BLaER1 (cell line): Measurements from ENCODE around the gene UBASH3A.
"Not testable (repeated sequence)": the region's sequence is repeated elsewhere in the genome, so short reads cannot be mapped to it uniquely, and the experiment has no call there.

Source experiments
- H3K27ac ChIP-seq: shearing (Covaris generic); formaldehyde crosslinking; 2 replicates; pipeline ENCODE4 v1.8.1; 2022
- H3K27me3 ChIP-seq: shearing (Covaris generic); formaldehyde crosslinking; 2 replicates; pipeline ENCODE4 v1.8.1; 2022
- H3K36me3 ChIP-seq: shearing (Covaris generic); formaldehyde crosslinking; 2 replicates; pipeline ENCODE4 v1.8.1; 2022
- H3K4me1 ChIP-seq: shearing (Covaris generic); formaldehyde crosslinking; 2 replicates; pipeline ENCODE4 v1.8.1; 2022
- H3K4me2 ChIP-seq: shearing (Covaris generic); formaldehyde crosslinking; 2 replicates; pipeline ENCODE4 v1.8.1; 2022
- H3K4me3 ChIP-seq: shearing (Covaris generic); formaldehyde crosslinking; 2 replicates; pipeline ENCODE4 v1.8.1; 2022
- H3K9ac ChIP-seq: shearing (Covaris generic); formaldehyde crosslinking; 2 replicates; pipeline ENCODE4 v1.8.1; 2022
- H3K9me3 ChIP-seq: shearing (Covaris generic); formaldehyde crosslinking; 2 replicates; pipeline ENCODE4 v1.8.1; 2022
- H4K20me1 ChIP-seq: shearing (Covaris generic); formaldehyde crosslinking; 2 replicates; pipeline ENCODE4 v1.8.1; 2022
- Cebpa-rat ChIP-seq: shearing (Covaris generic); IDR thresholded peaks from 2 replicates; pipeline ENCODE4 v1.8.1; 2022

Gene UBASH3A

DNA sequence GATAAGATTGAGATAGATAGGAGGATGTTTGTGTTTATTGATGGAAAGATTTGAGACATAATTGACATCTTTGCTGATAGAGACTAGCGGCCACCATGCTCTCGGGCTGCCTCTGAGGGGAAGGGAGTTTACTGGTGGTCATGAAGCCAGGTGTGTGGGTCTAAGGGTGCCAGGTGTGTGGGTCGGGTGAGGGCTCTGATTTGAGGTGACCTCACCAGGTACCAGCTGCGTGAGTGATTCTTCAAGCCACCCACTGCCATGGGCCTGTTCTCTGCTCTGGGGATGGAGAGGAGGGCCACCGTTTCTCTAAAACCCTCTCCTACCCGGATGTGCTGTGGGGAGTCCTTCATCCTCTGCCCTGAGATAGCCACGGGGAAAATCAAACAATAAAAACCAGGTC lies 3.2 kb downstream of the UBASH3A start:
- H3K4me3 ChIP-seq = no peak overlapping the region
- no peak overlapping the region for H3K27ac ChIP-seq
- H3K36me3 ChIP-seq = no peaks in the 10 kb centered on the region

DNA sequence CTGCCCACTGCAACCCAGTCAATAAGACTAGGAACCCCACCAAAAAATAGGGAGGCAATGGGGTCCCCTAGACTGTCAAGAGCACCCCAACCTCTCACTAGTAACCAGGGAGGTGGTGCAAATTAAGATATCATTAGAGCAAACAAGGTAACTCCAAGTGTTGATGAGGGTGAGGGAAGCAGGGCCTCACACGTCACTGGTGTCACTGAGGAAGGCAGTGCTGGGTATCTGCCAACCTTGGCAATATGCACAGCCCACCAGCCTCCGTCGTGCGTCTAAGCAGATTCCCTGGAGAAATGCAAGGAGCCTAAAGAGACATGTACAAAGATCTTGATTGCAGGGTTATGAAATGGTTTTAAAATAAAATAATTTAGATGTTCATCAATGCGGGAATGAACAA lies 3.8 kb downstream of the UBASH3A start:
- Histone ChIP-seq H3K4me2 (0 out of 2 replicates have a peak overlapping the region, but pooled peaks have one; percentile 45), H3K9me3 (0 out of 2 replicates have a peak, but pooled peaks cover under 1% of the 10 kb centered on the region), H3K4me1 (peaks cover 57% of the 10 kb centered on the region), H3K4me3 (no peak overlapping the region), H3K9ac (no peak overlapping the region), H3K36me3 (no peaks in the 10 kb centered on the region), H3K27me3 (0 out of 2 replicates have a peak, but pooled peaks cover 3% of the 10 kb centered on the region), H4K20me1 (no peaks in the 10 kb centered on the region), H3K27ac (no peak overlapping the region)
- TF ChIP-seq Cebpa-rat = no peak

More for the DNA sequence above, 3.2 kb downstream of the UBASH3A start:
- TF ChIP-seq Cebpa-rat = no peak
- Histone ChIP-seq H3K9me3 (peaks cover 7% of the 10 kb centered on the region), H3K4me1 (peaks cover 51% of the 10 kb centered on the region), H3K4me2 (peak overlapping the region; percentile 45; the same call in 1 of the 2 replicates), H3K27me3 (no peaks in the 10 kb centered on the region), H4K20me1 (no peaks in the 10 kb centered on the region), H3K9ac (no peak overlapping the region)

DNA sequence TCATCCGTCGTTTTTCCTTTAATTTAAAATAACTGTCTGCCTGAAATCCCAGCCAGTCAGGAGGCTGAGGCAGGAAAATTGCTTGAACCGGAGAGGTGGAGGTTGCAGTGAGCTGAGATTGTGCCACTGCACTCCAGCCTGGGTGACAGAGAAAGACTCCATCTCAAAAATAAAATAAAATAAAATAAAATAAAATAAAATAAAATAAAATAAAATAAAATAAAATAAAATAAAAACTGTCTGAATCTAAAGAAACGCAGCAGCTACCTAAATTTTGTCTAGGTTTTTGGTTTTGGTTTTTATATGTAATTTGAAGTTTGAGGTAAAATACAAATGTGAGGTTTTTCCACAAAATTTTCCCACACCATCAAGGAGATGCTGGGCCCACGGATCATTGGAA lies 5.0 kb downstream of the UBASH3A start:
- H3K9ac ChIP-seq, H3K4me3 ChIP-seq, H3K36me3 ChIP-seq, H3K4me2 ChIP-seq, H4K20me1 ChIP-seq, H3K27ac ChIP-seq, H3K27me3 ChIP-seq, H3K9me3 ChIP-seq: not testable (repeated sequence)
- H3K4me1 ChIP-seq = peaks cover 60% of the 10 kb centered on the region

DNA sequence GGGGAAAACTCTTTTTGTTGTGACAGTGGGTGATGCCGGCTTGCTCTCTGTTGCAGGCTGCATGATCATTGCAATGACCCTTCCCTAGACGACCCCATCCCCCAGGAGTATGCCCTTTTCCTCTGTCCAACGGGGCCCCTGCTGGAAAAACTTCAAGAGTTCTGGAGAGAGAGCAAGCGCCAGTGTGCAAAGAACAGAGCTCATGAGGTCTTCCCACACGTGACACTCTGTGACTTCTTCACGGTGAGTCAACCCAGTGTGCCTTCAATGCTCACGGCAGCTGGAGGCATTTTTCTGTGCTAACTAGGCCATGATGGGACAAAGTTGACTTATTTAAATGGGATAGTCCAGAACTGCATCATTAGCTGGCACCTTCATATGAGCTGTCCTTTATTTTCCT lies 5.7 kb downstream of the UBASH3A start:
- Histone ChIP-seq H3K4me1 (peaks cover 53% of the 10 kb centered on the region), H4K20me1 (no peaks in the 10 kb centered on the region), H3K4me2 (no peak overlapping the region), H3K27me3 (0 out of 2 replicates have a peak, but pooled peaks cover 3% of the 10 kb centered on the region), H3K4me3 (no peak overlapping the region), H3K27ac (no peak overlapping the region), H3K9me3 (no peaks in the 10 kb centered on the region), H3K36me3 (no peaks in the 10 kb centered on the region), H3K9ac (no peak overlapping the region)
- TF ChIP-seq Cebpa-rat = no peak

DNA sequence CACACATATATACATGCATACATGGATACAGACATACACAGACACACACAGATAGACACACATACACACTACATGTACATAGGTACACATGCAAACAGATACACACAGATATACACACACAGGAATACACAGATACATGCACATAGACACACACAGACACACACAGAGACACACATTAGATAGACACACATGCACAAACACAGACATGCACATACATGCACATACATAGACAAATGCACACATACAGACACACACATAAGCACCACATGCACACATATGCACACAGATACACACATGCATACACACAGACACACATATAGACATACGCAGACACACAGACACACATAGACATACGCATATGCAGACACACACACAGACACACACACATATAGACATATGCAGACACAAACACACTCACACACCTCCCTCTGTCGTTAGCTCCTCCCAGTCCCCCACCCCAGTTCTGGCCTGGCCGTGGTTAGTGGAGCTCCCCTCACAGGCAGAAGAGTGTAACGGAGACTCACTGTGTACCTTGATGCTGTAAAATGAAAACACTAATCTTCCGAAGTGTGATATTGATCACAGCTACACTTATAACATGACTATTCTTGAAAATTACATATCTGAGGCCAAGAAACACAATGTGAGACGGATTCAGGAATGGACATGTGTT lies 7.6 kb downstream of the UBASH3A start:
- no peak for TF ChIP-seq Cebpa-rat
- Histone ChIP-seq H3K36me3 (no peaks in the 10 kb centered on the region), H3K9ac (no peak overlapping the region), H3K4me1 (peaks cover 47% of the 10 kb centered on the region), H3K9me3 (no peaks in the 10 kb centered on the region), H3K4me2 (peak overlapping the region; percentile 64; the same call in 1 of the 2 replicates), H3K27me3 (0 out of 2 replicates have a peak, but pooled peaks cover 3% of the 10 kb centered on the region), H3K27ac (no peak overlapping the region), H4K20me1 (no peaks in the 10 kb centered on the region), H3K4me3 (no peak overlapping the region)

DNA sequence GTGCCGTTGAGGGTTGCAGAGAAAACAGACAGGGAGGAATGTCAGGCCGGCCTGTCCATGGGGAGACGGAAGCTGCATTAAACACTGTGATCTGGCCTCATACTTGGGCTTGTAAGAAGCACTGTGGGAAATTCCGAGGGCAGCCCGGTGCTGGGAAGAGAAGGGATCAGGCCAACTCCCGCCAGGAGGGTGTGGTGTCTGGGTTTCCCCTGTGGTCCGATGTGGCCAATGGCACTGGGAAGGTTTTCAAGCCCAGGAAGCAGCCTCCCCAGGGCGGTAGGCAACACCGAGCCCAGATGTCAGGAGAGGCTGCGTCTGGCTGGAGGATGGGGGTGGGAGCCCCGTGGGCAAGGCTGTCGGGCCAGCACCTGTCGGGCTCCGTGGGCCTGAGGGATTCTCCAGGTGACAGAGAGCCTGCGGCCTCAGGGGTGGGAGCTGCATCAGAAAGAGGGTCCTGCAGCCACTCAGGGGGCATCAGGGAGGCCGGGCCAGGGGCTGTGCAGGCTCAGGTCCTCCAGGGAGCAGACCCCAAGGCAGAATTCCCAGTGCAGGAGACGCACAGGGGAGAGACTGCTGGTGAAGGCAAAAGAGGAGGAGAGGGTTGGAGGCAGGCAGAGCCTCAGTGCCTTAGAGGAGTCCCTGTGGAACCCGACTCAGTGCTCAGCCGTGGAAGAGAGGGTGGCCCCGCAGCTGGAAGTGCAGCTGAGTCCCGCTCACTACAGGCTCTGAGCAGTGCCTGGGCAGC lies 8.4 kb downstream of the UBASH3A start:
- peaks cover 47% of the 10 kb centered on the region for H3K4me1 ChIP-seq
- H3K27me3 ChIP-seq = 0 out of 2 replicates have a peak, but pooled peaks cover 3% of the 10 kb centered on the region
- no peaks in the 10 kb centered on the region for H3K9me3 ChIP-seq
- H3K36me3 ChIP-seq = no peaks in the 10 kb centered on the region
- H3K27ac ChIP-seq = no peak overlapping the region
- H4K20me1 ChIP-seq = no peaks in the 10 kb centered on the region
- H3K9ac ChIP-seq = no peak overlapping the region
- no peak for TF ChIP-seq Cebpa-rat
- peak overlapping the region; percentile 64 for H3K4me2 ChIP-seq
- no peak overlapping the region for H3K4me3 ChIP-seq

DNA sequence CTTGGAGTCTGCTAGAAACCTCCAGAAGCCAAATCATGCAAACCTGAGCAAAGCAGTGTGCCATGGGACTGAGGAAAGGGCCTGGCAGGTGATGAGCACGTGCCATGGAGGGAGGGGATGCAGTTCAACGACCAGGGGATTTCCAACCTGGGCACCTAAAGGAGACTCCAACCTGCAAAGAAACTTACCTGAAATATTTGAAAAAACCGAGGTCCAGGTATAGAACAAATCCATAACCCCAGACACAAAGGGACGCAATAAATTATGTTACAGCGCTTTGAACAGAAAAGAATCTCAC lies 8.9 kb downstream of the UBASH3A start:
- H4K20me1 ChIP-seq = no peaks in the 10 kb centered on the region

DNA sequence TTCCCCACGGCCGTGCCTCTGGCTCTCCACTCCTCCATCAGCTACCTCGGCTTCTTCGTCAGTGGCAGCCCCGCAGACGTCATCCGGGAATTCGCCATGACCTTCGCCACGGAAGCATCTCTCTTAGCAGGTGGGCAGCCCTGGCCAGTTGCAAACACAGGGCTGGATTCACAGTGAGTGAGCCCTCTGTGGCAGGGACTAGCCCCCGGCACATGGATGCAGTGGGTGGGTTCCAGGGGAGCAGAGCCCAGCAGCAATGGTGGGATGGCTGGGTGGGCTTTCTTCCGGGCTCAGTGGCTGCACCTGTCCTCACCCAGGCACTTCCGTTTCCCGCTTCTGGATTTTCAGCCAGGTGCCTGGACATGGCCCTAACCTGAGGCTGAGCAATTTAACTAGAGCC lies 9.4 kb downstream of the UBASH3A start:
- Histone ChIP-seq H3K27me3 (0 out of 2 replicates have a peak, but pooled peaks cover 3% of the 10 kb centered on the region), H3K36me3 (no peaks in the 10 kb centered on the region), H4K20me1 (no peaks in the 10 kb centered on the region), H3K4me2 (no peak overlapping the region), H3K4me3 (no peak overlapping the region), H3K27ac (no peak overlapping the region), H3K4me1 (peaks cover 47% of the 10 kb centered on the region), H3K9me3 (no peaks in the 10 kb centered on the region), H3K9ac (no peak overlapping the region)
- TF ChIP-seq Cebpa-rat = no peak

More for the DNA sequence above, 8.9 kb downstream of the UBASH3A start:
- Histone ChIP-seq H3K4me2 (peak overlapping the region; percentile 64; the same call in 1 of the 2 replicates), H3K4me1 (peaks cover 47% of the 10 kb centered on the region), H3K4me3 (no peak overlapping the region), H3K27me3 (0 out of 2 replicates have a peak, but pooled peaks cover 3% of the 10 kb centered on the region), H3K9me3 (no peaks in the 10 kb centered on the region), H3K27ac (no peak overlapping the region), H3K36me3 (no peaks in the 10 kb centered on the region), H3K9ac (no peak overlapping the region)
- no peak for TF ChIP-seq Cebpa-rat

DNA sequence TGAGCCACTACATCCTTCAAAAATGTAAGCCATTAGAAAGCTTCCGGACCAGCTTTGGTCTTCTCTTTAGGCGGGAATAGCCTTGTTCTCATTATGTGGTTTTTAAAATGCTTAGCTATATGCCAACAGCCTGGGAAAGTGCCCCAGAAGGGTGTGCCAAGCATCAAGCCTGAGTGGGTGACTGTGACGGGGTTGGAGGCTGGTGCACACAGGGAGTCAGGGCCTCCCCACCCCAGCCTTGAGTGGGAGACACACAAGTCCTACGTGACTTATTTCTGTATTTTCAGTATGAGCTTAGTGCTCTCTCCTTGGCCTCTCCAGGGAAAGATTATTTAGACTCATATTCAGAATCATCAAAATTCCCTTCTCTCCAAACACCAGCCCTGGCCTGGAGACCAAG lies 9.8 kb downstream of the UBASH3A start:
- H4K20me1 ChIP-seq = no peaks in the 10 kb centered on the region
- H3K27ac ChIP-seq = no peak overlapping the region
- H3K27me3 ChIP-seq = 0 out of 2 replicates have a peak, but pooled peaks cover 3% of the 10 kb centered on the region
- H3K4me3 ChIP-seq = no peak overlapping the region
- H3K4me2 ChIP-seq = no peak overlapping the region
- H3K4me1 ChIP-seq = peaks cover 47% of the 10 kb centered on the region
- TF ChIP-seq Cebpa-rat = no peak
- no peaks in the 10 kb centered on the region for H3K36me3 ChIP-seq
- no peaks in the 10 kb centered on the region for H3K9me3 ChIP-seq
- H3K9ac ChIP-seq = no peak overlapping the region

DNA sequence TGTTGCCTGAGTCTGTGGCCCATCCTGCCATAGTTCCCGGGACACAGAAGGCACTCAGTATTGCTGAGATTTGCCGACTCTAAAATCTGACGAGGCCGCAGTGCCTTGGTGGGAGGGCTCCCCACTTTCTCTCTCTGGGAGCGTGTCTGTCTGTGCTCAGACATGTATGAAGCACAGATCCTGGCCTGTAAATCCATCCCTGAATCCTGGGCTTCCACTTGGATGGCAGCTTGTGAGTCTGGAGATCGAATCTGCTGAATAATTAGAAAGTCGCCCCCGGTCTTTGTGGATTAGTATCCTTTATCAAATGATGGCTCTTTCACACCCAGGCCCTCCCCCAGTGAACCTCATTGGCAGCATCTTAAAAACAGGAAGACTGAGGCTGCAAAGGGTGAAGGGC lies 10.4 kb downstream of the UBASH3A start:
- Histone ChIP-seq H3K4me3 (no peak overlapping the region), H3K27ac (no peak overlapping the region), H3K27me3 (0 out of 2 replicates have a peak, but pooled peaks cover 3% of the 10 kb centered on the region), H3K9me3 (peaks cover 3% of the 10 kb centered on the region; the same call in 1 of the 2 replicates), H3K36me3 (no peaks in the 10 kb centered on the region), H3K4me1 (peaks cover 47% of the 10 kb centered on the region), H3K4me2 (no peak overlapping the region), H4K20me1 (no peaks in the 10 kb centered on the region), H3K9ac (no peak overlapping the region)
- no peak for TF ChIP-seq Cebpa-rat
